OCI-LY7 (cell line): ENCODE results near the gene EGFR.

Experiments used
- EZH2phosphoT487 ChIP-seq: fragments of 200-600 bp; sonication (generic); IDR thresholded peaks from 2 replicates; pipeline ENCODE4 v1.6.1; 2018; ENCODE audit warnings: low read depth, borderline replicate concordance, mild to moderate bottlenecking, mixed run types, antibody characterized with exemption, low read length, moderate library complexity, mixed read lengths
- TF ChIP-seq, protein P1 (sequence below): fragments of 200-600 bp; sonication (generic); conservative IDR thresholded peaks from 2 replicates; pipeline ENCODE4 v1.5.1; 2014; ENCODE audit warnings: mild to moderate bottlenecking, antibody characterized with exemption, low read length, moderate library complexity, mixed read lengths

DNA sequence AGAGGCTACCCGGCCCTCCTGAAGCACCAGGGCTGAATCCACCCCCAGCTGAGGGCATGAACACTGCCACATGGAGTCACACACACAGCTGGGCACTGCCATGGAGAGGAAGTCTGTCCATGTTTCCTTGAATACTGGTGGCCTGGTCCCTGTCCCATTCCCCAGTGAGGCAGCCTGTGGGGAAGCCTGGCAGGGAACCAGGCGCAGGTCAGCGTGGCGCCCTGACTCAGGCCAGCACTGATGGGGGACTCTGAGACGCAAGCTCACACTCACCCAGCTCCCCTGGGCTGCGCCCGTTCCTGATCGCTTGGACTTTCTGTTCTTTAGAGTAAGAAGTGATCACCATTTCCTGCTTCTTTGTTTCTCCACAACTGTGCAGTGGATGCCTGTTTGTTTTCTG is 128.3 kb downstream of the EGFR start:
- TF ChIP-seq EZH2phosphoT487, result no peak
- TF ChIP-seq, protein P1, sequence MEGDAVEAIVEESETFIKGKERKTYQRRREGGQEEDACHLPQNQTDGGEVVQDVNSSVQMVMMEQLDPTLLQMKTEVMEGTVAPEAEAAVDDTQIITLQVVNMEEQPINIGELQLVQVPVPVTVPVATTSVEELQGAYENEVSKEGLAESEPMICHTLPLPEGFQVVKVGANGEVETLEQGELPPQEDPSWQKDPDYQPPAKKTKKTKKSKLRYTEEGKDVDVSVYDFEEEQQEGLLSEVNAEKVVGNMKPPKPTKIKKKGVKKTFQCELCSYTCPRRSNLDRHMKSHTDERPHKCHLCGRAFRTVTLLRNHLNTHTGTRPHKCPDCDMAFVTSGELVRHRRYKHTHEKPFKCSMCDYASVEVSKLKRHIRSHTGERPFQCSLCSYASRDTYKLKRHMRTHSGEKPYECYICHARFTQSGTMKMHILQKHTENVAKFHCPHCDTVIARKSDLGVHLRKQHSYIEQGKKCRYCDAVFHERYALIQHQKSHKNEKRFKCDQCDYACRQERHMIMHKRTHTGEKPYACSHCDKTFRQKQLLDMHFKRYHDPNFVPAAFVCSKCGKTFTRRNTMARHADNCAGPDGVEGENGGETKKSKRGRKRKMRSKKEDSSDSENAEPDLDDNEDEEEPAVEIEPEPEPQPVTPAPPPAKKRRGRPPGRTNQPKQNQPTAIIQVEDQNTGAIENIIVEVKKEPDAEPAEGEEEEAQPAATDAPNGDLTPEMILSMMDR, result no peak
